ENCODE measurements around the gene XKRX. TPM values are rescaled to one million over a fixed set of nuclear protein-coding genes. Genes with fewer than 3 reads are reported as not detected.
A peak's percentile ranks its signal among the peaks of the same experiment; 100 is the strongest.

Gene XKRX
- total RNA-seq, 1 donor from 2014 or later = not detected

GRCh38 chrX:100905620-100906019 is 23.1 kb downstream of the XKRX start:
- no peaks in the 10 kb centered on the region for H3K4me1 Mint-ChIP-seq (ENCODE audit: unreplicated experiment)
- H3K4me3 Mint-ChIP-seq (ENCODE audit: unreplicated experiment) = no peak overlapping the region
- TF ChIP-seq, protein P1, sequence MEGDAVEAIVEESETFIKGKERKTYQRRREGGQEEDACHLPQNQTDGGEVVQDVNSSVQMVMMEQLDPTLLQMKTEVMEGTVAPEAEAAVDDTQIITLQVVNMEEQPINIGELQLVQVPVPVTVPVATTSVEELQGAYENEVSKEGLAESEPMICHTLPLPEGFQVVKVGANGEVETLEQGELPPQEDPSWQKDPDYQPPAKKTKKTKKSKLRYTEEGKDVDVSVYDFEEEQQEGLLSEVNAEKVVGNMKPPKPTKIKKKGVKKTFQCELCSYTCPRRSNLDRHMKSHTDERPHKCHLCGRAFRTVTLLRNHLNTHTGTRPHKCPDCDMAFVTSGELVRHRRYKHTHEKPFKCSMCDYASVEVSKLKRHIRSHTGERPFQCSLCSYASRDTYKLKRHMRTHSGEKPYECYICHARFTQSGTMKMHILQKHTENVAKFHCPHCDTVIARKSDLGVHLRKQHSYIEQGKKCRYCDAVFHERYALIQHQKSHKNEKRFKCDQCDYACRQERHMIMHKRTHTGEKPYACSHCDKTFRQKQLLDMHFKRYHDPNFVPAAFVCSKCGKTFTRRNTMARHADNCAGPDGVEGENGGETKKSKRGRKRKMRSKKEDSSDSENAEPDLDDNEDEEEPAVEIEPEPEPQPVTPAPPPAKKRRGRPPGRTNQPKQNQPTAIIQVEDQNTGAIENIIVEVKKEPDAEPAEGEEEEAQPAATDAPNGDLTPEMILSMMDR (IDR thresholded peaks at IDR 0.05) = no peak
- H3K36me3 Mint-ChIP-seq (ENCODE audit: unreplicated experiment) = no peaks in the 10 kb centered on the region
- peaks cover 2% of the 10 kb centered on the region for H3K27me3 Mint-ChIP-seq (ENCODE audit: unreplicated experiment)
- DNase-seq (ENCODE audit: extremely low spot score, unreplicated experiment) = no peak
- no peak overlapping the region for H3K27ac Mint-ChIP-seq (ENCODE audit: unreplicated experiment)
- peaks cover 32% of the 10 kb centered on the region for H3K9me3 Mint-ChIP-seq (ENCODE audit: unreplicated experiment)

- Mint-ChIP-seq H3K27me3 (ENCODE audit: unreplicated experiment) (peaks cover 2% of the 10 kb centered on the region), H3K4me1 (ENCODE audit: unreplicated experiment) (no peaks in the 10 kb centered on the region), H3K9me3 (ENCODE audit: unreplicated experiment) (peaks cover 32% of the 10 kb centered on the region), H3K36me3 (ENCODE audit: unreplicated experiment) (no peaks in the 10 kb centered on the region), H3K4me3 (ENCODE audit: unreplicated experiment) (no peak overlapping the region), H3K27ac (ENCODE audit: unreplicated experiment) (no peak overlapping the region)
- TF ChIP-seq, protein P1 (IDR thresholded peaks at IDR 0.05) = no peak
- DNase-seq (ENCODE audit: extremely low spot score, unreplicated experiment) = no peak
These were observed 24.3 kb downstream of the XKRX start for GRCh38 chrX:100904433-100904832.

- no peak overlapping the region for H3K4me3 Mint-ChIP-seq (ENCODE audit: unreplicated experiment)
- H3K9me3 Mint-ChIP-seq (ENCODE audit: unreplicated experiment) = peaks cover 11% of the 10 kb centered on the region
- no peak for DNase-seq (ENCODE audit: extremely low spot score, unreplicated experiment)
- no peak overlapping the region for H3K27ac Mint-ChIP-seq (ENCODE audit: unreplicated experiment)
- H3K4me1 Mint-ChIP-seq (ENCODE audit: unreplicated experiment) = no peaks in the 10 kb centered on the region
- no peaks in the 10 kb centered on the region for H3K36me3 Mint-ChIP-seq (ENCODE audit: unreplicated experiment)
- TF ChIP-seq, protein P1 (IDR thresholded peaks at IDR 0.05) = peak; percentile 69
- no peaks in the 10 kb centered on the region for H3K27me3 Mint-ChIP-seq (ENCODE audit: unreplicated experiment)
These were observed 33.2 kb downstream of the XKRX start for GRCh38 chrX:100895365-100896075.

- TF ChIP-seq, protein P1 (IDR thresholded peaks at IDR 0.05) = no peak
- H3K9me3 Mint-ChIP-seq (ENCODE audit: unreplicated experiment) = peaks cover 11% of the 10 kb centered on the region
- no peaks in the 10 kb centered on the region for H3K4me1 Mint-ChIP-seq (ENCODE audit: unreplicated experiment)
- no peak for DNase-seq (ENCODE audit: extremely low spot score, unreplicated experiment)
- H3K36me3 Mint-ChIP-seq (ENCODE audit: unreplicated experiment) = no peaks in the 10 kb centered on the region
- no peaks in the 10 kb centered on the region for H3K27me3 Mint-ChIP-seq (ENCODE audit: unreplicated experiment)
- H3K4me3 Mint-ChIP-seq (ENCODE audit: unreplicated experiment) = no peak overlapping the region
- no peak overlapping the region for H3K27ac Mint-ChIP-seq (ENCODE audit: unreplicated experiment)
These were observed 45.1 kb downstream of the XKRX start for GRCh38 chrX:100883654-100884053.

- Mint-ChIP-seq H3K36me3 (ENCODE audit: unreplicated experiment) (no peaks in the 10 kb centered on the region), H3K27me3 (ENCODE audit: unreplicated experiment) (peaks cover 4% of the 10 kb centered on the region), H3K4me3 (ENCODE audit: unreplicated experiment) (no peak overlapping the region), H3K4me1 (ENCODE audit: unreplicated experiment) (no peaks in the 10 kb centered on the region), H3K27ac (ENCODE audit: unreplicated experiment) (no peak overlapping the region), H3K9me3 (ENCODE audit: unreplicated experiment) (peaks cover 10% of the 10 kb centered on the region)
- TF ChIP-seq, protein P1 (IDR thresholded peaks at IDR 0.05) = no peak
- no peak for DNase-seq (ENCODE audit: extremely low spot score, unreplicated experiment)
These were observed 48.3 kb downstream of the XKRX start for GRCh38 chrX:100880368-100880767.
